ENCODE measurements around the gene CLCN7.

The CLCN7 gene

GRCh38 chr16:1427473-1428461 is 47.1 kb downstream of the CLCN7 start:
- no peak for DNase-seq

- no peak for DNase-seq
These were observed 47.9 kb downstream of the CLCN7 start for GRCh38 chr16:1426734-1427471.

GRCh38 chr16:1425616-1426370 is 49.0 kb downstream of the CLCN7 start:
- no peak for DNase-seq

GRCh38 chr16:1424028-1424427 is 50.8 kb downstream of the CLCN7 start:
- DNase-seq = no peak

- no peak for DNase-seq
These were observed 52.8 kb downstream of the CLCN7 start for GRCh38 chr16:1422076-1422475.

GRCh38 chr16:1420111-1420539 is 54.7 kb downstream of the CLCN7 start:
- no peak for DNase-seq

- no peak for DNase-seq
These were observed 58.3 kb downstream of the CLCN7 start for GRCh38 chr16:1416521-1416941.

GRCh38 chr16:1414532-1415260 is 60.1 kb downstream of the CLCN7 start, which contains the start of gene UNKL:
TSS of gene UNKL (minus strand) at chr16:1414704. CDS start at chr16:1414691, 13 bp downstream.
- DNase-seq = peak; percentile 47

GRCh38 chr16:1413684-1414531 is 60.9 kb downstream of the CLCN7 start:
- DNase-seq = peak; percentile 45

- DNase-seq = no peak
These were observed 62.0 kb downstream of the CLCN7 start for GRCh38 chr16:1412847-1413246.

GRCh38 chr16:1408171-1408837 is 66.5 kb downstream of the CLCN7 start:
- DNase-seq = peak; percentile 81

GRCh38 chr16:1407753-1408152 is 67.1 kb downstream of the CLCN7 start:
- DNase-seq = no peak

GRCh38 chr16:1403733-1404132 is 71.1 kb downstream of the CLCN7 start:
- DNase-seq = no peak

- no peak for DNase-seq
These were observed 71.8 kb downstream of the CLCN7 start for GRCh38 chr16:1403036-1403435.

GRCh38 chr16:1401758-1402154 is 73.1 kb downstream of the CLCN7 start:
- DNase-seq = no peak

- no peak for DNase-seq
These were observed 73.6 kb downstream of the CLCN7 start for GRCh38 chr16:1401061-1401757.

GRCh38 chr16:1398826-1399581 is 75.8 kb downstream of the CLCN7 start:
- DNase-seq = no peak

- no peak for DNase-seq
These were observed 76.5 kb downstream of the CLCN7 start for GRCh38 chr16:1398351-1398750.

- no peak for DNase-seq
These were observed 77.0 kb downstream of the CLCN7 start for GRCh38 chr16:1397779-1398178.
